NCI-H460 (cell line): ENCODE data around the gene MTHFD1L. TPM values are rescaled to one million over a fixed set of nuclear protein-coding genes. Genes with fewer than 3 reads are reported as not detected.
A peak's percentile ranks its signal among the peaks of the same experiment; 100 is the strongest.

Experiments
- DNase-seq: peaks from one replicate; pipeline ENCODE4 v3.0.0-alpha.2; 2016; ENCODE audit warnings: low read depth; ENCODE audit errors: extremely low read depth
- total RNA-seq: library from RNA; depleted of rRNA; stranded (reverse); fragments of >200 nt; shearing (Covaris generic); gene quantifications from 2 replicates; pipeline ENCODE4 v1.2.3, GENCODE V29; 2014

The MTHFD1L gene
- total RNA-seq, 1 experiment from 2014 or later: 46.2 TPM

DNA sequence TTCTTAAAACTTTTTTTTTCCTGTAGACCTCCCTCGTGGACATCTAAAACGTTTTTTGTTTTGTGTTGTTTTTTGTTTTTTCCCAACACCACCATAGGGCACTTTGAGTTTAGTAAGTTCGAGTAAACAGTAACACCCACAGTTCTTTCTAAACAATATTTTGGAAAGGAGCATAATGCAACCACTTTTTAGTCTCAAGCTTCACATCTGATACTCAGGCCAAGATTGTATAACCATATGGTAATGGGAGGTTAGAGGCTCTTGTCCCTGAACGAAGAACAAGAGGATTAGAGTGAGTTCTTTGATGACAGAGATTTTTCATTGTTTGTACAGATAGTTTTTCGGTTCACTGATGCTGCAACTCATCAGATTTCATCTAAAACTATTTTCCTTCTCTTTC is 144.6 kb downstream of the MTHFD1L start:
- DNase-seq: no peak

DNA sequence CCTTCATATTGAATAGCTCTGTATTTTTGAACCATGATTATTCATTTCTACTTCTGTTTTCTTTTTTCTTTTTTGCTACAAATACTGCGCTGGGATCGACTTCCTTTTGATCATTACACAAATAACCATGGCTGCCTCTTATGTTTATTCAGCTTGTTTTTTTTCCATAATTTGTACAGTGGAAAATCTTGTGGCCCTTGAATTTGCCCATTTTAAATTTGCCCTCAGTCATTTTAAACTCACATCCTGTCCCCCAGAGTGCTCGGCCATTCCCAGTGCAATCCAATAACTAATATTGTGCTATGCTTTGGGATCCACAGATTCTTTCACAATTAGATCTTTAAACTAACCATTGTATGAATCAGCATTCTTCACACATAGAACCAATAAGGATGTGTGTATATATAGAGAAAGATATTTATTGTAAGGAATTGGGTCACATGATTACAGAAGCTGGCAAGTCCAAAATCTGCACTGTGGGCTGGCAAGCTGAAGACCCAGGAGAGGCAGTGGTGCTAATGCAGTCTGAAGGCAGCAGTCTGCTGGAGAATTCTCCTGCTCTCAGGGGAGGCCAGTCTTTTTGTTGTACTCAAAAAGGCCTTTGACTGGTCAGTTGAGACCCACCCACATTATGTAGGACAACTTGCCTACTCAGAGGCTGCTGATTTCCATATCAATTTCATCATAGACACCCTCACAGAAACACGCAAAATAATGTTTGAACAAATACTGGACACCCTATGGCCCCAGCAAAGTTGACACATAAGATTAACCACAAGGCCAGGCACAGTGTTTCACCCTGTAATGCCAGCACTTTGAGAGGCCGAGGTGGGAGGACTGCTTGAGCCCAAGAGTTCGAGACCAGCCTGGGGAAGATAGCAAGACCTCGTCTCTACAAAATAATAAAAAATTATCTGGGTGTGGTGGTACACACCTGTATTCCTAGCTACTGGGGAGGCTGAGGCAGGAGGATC is 147.1 kb downstream of the MTHFD1L start:
- DNase-seq: no peak

DNA sequence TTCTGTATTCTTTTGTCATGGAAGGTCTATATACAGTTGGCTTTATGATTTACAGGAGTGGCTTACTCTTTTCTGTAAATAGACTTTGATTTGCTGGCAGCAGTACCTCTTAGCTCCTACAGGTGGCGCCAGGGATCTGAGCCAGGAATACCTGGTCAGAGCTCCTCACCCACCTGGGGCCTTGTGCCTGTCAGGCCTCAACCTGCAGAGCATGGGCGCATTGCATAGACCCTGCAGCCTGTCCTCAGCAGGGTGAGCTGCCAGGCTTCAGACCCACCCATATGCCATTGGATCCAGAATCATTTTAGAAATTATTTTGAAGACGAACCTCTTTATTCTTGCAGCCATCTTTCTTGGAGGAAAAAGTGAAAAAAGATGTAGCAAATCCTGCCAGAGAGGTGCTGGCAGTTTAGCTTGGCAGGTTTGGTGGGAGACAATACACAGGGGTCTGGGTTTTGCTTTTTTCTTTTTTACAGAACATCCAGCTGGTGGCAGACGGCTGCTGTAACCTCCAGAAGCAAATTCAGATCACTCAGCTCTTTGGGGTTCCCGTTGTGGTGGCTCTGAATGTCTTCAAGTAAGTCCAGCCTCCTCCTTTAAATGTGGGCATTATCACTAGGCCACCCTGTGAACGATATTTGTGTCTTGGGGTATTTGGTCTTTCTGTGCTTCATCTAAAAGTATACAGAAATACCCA is 149.1 kb downstream of the MTHFD1L start:
- peak; percentile 56 for DNase-seq

DNA sequence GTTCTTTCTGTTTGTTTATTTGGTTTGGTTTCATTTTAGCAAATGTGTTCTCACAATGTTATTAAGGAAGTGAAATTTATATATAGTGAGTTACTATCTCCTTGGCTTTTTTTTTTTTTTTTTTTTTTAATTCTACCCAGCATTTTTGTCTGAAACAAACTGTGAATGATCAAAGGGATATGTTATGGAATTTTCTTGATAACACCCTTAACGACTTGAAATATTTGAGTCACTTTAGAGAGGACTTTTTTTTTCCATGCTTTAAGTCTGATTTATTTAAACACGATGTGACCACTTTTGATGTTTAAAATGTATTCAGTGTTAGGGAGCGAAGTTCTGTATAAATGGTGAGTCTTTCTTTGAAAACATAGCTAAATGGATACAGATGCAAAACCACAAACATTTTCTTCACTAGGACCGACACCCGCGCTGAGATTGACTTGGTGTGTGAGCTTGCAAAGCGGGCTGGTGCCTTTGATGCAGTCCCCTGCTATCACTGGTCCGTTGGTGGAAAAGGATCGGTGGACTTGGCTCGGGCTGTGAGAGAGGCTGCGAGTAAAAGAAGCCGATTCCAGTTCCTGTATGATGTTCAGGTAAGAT is 149.7 kb downstream of the MTHFD1L start:
- no peak for DNase-seq

DNA sequence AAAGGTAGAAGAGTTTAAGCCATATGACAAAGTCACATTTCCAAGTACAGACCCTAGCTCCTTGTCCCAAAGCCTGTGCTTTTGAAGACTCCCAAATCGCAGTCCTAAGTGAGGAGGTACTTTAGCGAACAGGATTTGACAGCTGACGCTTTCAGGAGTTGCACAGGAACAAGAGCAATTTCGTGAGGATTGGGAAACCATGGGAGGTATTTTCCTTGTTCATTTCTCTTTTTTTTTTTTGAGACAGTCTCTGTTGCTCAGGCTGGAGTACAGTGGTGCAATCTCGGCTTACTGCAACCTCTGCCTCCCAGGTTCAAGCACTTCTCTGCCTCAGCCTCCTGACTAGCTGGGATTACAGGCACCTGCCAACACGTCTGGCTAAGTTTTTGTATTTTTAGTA is 150.6 kb downstream of the MTHFD1L start:
- no peak for DNase-seq

DNA sequence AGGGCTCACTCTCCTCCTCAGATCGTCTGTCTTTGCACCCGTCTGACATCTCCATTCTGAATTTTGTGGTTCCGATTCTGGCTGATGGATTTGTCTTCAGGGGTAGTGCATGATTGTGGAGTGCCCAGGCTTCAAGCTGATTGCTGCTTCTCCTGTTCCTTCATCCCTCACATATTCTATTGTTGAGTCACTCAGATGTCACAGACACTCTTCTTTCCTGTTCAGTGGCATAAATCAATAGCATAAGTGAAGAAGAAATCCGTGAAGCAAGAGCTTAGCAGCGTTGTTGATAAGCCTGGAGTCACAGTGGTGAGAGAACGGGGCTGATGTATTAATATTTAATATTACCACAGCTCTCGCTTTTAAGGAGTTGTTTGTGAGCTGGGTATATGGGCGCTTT is 152.5 kb downstream of the MTHFD1L start:
- DNase-seq: no peak

DNA sequence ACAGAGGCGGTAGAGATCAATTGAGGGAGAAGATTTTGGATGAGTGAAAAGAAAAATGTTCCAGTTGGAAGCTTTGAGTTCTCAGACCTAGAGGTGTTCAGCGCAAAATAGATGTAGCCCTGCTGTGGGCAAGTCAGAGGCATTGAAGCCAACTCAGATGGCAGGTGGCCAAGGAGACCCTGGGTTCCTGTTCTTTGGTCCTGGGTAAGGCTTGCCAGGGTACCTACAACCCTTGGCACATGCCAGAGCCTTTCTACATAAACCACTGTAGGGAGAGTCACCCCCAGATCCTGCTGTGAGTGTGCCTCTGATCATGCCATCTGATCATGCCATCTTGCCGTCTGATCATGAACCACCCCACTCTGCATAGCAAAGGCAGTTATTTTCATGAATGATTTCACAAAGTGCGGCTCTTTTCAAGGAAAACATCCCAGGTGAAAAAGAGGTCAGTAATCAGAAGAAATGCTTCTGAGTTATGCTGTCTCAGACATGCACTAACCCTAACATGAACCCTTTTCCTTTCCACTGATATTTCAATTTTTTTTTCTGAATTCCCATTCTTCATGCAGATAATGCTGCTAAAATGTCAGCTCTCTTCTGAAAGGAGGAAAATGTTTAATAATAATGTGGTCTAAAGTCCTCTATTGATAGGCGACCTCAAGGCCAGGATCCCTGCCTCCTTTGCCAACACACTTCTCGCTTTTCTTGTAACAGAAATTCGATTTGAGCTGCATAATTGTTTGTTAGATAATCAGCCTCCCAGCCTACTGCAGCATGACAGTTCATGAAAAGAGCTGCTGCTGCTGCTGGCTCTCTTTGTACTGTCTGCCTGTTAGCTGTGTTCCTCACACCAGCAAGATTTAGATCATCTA is 153.6 kb downstream of the MTHFD1L start:
- DNase-seq: no peak

DNA sequence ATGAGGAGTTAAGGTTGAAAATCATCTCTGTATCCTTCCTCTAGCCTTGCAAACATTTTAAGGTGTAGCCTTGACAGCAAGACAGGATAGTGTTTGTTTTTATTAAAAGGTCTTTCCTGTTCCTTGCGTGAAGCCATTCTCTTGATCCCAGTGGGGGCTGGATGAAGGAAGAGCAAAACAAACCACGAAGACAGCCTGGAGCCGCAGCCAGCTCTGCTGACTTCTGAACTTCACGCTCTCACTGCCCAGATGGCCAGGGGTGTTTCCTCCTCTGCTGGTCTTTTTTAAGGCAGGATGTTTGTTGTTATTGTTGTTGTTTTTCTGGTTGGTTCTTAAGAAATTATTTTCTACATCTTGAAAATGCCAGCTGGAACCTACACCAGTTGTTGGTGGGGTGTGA is 156.4 kb downstream of the MTHFD1L start:
- no peak for DNase-seq

DNA sequence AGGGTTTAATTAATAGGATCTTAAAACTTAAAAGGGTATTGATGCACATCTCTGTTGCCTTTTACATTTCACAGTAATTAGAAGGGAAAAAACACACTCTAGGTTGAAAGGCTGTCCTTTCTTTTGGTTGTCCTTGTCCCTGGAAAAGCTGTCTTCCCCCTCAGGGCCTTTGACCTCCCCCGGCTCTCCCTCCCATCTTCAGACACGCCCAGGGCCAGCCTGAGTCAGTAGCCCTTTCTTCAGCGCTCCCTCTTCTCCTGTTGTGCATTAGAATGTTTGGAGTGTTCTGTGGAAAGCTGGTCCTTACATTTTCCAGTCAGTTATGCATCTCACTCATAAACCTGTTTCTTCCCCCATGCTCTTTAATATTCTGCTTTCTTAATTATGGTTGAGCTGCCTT is 157.0 kb downstream of the MTHFD1L start:
- DNase-seq: no peak

DNA sequence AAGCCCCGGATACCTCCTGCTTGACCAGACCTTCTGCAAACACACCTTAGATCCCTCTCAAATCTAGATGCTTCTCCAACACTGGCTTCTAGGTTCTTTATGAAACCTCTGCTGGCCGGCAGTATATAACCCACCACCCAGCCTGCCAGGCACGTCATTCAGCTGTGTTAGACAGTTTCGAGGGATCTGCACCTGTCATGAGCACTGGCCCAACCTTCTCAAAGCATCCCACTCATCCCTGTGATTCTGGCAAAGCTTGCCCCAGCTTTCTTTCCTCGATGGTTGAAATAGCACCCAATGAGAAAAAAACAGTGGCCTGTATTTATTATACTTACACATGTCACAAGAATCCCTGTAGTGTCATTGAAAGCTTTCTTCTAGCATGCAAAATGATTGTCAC is 157.8 kb downstream of the MTHFD1L start:
- DNase-seq: no peak

DNA sequence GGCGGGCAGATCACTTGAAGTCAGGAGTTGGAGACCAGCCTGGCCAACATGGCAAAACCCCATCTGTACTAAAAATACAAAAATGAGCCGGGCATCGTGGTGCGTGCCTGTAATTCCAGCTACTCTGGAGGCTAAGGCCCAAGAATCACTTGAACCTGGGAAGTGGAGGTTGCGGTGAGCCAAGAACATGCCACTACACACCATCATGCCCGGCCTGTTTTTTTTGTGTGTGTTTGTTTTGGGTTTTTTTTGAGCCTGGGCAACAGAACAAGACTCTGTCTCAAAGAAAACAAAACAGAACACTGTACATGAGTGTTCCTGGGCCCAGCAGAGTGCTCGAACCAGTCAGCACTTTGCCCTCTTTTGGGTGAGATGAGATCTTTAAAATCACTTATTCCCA is 159.1 kb downstream of the MTHFD1L start:
- no peak for DNase-seq

DNA sequence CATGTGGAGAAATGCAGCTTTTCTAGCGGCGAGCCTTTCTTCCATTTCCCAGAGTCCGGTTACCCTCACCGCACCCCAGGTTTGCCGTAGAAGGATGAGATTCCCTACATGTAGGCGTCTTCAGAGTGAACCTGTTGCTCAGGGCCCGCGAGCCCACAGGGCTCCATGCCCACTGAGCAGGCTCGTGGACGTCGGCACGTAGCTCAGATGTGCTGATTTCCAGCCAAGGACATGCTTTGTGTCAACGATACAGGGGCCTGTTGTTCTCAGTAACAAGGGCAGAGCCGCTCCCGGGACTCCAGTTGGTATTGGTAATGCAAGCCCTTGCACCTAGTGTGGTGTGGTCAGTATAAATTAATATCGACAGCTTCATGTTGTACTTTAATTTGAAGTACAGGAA is 159.6 kb downstream of the MTHFD1L start:
- no peak for DNase-seq

DNA sequence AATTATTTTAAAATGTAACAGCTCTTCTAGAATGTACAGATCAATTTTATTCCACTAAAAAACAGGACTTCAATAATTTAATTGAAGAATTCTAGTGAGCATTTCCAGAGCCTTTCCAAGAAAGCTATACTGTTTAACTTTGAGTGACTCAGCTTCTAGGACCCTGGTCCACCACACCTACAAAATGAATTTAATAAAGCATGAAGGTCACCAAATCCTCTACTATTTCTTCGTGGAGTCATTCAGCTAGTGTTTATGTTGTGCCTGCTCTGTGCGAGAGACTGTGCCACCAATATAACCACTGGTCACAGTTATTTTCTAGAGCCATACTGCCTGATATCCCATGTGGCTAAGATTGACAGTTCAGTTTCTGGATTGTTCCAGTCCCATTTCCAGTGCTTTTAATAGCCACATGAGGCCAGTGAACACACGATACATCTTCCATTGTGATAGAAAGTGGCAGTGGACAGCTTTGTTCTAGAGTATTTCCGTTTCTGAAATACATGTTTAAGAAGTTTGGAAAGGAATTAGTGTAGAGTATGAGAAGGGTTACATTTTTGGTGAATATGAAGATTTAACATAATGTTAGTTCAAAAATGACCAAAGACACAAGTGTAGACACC is 160.7 kb downstream of the MTHFD1L start:
- no peak for DNase-seq

DNA sequence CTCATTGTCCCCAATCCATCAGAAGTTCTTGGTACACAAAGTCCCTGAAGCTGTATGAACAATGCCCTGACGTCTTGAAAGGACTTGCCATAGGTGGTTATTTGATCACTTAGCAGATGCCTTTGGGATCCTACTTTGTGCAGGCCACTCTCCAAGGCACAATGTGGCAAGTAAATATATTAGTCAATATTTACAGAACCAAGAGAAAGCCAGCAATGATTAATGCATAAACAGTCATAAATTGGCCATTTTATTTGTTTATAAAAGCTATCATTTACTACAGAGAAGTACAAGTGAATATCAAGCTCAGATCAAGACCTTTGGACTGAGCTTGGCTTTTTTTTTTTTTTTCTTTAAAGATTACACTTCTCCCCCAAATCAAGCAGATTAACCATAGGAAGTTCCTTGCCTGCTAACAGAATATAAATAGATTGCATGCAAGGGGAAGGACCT is 161.8 kb downstream of the MTHFD1L start:
- no peak for DNase-seq

DNA sequence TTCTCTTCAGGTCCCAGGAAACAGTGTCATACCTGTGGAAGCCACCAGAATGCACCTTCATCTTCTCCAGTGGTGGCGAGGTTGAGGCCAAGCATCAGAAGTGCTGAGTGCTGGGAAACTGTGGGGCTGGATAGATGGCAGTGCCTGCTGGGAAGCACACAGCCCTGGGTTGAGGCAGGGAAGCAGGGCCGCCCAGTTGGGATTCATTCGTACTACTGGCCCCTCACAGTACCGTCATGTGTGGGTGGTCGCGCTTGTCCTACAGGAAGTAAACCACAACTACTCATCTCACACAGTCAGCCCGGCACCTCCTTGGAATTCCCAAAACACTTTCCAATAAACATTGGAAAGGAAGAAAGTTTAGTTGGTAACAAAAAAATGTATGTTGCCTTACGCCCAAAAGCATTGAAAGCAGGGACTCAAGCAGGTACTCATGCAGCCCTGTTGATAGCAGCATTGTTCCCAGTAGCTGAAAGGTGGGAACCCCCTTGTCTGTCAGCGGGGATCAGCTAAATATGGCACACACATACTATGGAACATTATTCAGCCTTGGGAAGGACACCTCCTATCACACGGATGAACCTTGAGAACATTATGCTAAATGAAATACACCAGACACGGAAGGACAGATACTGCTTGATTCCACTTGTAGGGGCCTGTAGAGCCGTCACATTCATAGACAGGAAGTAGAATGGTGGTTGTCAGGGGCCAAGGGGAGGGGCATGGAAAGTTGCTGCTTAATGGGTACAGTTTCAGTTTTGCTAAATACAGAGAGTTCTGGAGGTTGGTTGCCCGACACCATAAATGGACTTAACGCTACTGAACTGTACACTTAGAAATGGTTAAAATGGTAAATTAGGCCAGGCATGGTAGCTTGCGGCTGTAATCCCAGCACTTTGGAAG is 162.7 kb downstream of the MTHFD1L start:
- DNase-seq: no peak

DNA sequence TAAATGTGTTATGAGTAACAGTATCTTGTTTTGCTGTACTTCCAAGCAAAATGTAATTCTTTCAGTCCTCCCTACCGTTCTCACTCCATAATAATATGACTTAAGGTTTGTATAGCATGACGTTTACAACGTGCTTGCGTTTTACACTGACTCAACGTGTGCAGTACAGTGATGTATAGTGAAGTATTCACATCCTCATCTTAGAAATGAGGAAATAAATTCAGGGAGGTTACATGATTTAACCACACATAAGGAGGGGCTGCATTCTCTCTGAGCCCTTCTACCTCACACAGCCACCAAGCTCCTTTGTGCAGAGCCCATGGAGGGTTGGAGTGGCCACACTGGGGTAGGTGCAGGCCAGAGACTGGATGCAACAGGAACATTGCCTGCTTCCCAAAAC is 164.5 kb downstream of the MTHFD1L start:
- no peak for DNase-seq

DNA sequence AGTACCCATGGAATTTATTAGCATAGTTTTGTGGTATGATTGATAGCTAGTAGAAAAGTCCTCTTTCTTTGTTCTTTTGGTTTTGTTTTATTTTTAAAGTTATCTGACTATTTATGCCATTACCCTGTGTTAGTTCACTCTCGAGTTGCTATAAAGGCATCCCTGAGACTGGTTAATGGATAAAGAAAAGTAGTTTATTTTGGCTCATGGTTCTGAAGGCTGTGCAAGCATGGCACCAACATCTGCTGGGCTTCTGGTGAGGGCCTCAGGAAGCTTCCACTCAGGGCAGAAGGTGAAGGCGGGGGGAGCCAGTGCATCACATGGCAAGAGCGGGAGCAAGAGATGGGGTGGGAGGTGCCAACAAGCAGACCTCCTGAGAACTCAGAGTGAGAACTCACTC is 166.5 kb downstream of the MTHFD1L start:
- DNase-seq: no peak

DNA sequence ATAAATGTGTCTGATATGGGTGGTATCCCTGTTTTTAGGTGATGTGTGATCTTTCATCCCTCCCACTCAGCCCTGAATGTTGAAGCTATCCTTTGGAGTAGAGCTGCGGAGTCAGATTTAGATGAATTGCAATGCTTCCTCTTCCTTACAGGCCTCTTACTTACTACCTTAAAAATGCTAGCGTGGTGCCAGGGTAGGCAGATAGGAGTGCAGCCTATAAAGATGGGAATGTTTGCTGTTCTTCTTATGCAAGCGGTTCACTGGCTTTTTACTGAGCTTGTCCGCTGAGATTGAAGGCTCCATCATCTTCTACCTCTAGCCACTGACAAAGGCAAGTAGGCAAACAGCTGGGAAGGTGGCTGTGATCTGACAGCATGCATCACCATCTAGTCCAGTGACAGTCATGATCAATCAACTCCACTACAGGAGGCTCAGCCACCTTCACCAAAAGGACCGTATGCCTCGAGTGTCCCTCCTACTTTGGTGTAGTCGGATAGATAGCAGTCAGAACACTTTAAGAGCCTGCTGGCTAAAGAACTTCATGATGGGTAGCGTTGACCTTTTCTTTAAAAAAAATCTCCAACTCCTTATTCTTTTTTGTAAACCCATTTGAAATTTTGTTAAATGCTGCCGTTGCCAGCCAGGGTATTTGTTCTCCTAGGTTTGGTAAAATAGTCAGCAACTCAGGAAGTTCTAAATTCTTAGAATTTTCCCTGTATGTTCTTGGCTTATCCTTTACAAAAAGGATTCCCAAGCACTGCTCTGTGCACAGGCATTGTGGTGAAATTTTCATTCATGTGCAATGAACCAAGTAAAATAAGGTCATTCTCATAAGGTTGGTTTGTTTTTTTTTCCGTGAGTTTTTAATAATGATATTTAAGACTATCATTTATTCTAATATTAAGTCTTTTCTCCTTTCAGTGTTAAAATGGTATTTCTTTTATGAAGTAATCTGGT is 169.6 kb downstream of the MTHFD1L start:
- DNase-seq: no peak
